ENCODE measurements around the gene PHB1.
"Not testable (repeated sequence)": the region's sequence is repeated elsewhere in the genome, so short reads cannot be mapped to it uniquely, and the experiment has no call there.

Gene PHB1

GRCh38 chr17:49439305-49439672, 24.6 kb upstream of the PHB1 start:
- DNase-seq = no peak

DNA sequence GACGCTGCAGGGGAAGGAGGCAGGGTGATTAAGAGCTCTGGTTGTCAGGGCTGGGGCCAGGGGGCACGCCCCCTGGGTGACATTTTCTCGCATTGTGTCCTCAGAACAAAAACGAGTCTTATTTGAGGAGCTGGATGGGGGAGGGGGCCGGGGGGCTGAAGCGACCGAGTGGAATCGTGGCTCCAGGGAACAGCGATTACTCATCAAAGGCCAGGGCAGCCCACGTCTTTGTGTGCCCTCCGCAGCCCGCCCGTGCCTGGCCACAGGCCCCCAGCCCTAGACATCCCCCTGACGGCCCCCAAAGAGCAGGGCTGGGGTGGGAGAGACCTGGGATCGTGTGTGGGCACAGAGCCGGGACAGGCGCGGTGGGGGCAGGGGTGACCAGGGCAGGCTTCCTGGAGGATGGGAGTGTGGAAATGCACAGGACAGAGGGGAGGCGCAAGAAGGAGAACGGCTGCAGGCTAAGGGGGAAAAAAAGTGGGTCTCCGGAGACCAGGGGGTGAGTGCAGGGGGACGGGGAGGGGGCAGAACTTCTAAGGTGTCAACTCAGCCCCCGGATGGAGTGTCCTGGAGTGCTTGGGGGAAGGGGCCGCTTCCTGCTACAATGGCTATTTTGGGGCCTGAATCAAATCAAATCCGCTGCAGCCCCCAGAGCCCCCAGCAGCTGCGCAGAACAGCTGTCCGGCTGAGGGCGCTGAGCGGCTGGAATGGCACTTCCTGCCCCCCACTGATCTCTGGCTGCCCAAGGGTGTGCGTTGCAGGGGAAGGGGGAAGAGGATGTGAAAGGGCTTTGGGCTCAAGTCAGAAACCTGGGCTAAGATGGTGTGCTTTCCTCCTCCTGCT, 24.0 kb upstream of the PHB1 start:
- DNase-seq = no peak

- DNase-seq = no peak
Observed at GRCh38 chr17:49437696-49438435, 23.2 kb upstream of the PHB1 start.

DNA sequence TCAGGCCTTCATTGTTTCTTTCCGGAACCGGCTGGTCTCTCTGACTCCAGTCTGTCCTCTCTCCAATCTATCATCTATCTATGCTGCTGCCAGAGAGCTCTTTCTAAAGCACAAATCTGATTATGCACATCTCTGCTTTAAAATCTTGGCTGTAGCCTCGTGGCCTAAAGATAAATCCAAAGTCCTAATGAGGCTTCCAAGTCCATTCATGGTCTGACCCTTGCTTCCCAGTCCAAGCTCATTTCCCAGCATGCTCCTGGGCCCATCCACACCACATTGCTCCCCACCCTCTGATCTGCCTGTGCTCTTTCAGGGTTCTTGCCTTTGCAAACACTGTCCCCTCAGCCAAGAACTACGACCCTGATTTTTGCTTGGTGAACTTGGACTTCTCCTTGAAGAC, 21.5 kb upstream of the PHB1 start:
- no peak for DNase-seq

GRCh38 chr17:49435671-49436029, 21.0 kb upstream of the PHB1 start:
- DNase-seq = no peak

DNA sequence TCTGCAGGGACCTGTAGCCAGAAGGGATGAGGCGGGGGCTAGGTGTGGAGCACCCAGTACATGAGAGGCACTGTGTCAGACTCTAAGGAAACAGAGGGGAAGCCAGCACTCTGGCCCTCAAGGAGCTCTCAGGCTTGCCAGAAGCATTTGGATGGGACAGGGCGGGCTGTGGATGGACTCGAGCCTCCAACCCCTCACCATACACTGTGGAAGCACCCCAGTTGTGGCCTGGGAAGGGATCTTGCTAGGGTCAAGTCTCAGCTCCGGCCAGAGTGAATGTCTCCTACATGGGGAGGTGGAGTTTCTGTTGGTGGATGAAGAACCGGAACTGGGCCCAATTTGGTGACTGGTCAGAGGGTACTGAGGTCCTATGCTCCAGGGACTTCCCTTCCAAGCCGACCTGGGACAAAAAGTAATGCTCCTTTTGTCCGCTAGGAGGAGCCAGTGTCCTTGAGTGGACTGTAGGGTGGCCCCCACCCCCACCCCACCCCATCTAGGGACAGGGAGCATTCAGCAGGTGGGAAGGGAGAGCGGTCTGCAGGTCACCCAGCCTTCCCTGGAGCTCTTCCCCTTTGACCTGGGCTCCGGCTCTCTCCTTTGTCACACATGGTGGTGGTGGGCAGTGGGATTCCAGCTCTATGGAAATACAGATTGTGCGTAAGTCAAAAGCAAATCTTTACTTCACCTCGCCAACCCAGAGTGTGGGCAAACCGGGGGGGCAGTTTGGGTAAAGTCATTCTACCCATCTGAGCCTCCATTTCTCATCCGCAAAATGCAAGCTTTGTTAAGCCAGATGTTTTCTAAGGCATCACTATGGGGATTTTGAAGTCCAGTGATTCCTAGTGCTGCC, 20.4 kb upstream of the PHB1 start:
- peak; percentile 54 to 69 for DNase-seq

DNA sequence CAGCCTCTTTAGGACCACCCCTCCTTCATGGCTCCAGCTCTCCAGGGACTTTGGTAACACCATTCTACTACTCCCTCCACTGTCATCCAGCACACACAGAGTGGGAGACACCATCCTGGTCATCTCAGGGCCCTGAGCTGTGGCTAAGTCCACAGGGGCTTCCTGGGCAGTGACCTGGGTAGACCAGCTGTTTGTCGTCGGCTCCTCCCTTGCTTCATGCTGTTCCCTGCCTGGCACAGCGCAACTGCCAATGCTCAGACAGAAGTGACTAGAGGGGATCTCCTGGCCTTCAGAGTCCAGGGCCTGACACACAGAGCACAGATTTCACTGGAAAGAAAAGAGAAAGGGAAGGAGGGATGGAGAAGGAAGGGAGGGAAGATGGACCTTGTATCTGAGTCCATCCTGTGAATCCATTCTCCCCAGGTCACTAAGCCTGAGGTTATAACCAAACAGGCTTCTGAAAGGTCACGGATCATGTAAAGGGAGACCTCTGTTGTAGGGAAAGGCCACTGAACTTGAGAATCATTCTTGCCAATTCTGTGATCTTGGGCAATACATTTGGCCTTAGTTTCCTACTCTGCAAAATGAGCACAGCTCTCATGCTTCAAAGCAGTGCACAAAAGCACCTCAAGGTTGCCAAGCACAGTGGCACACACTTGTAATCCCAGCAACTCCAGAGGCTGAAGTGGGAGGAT, 18.5 kb upstream of the PHB1 start:
- DNase-seq = no peak

- DNase-seq = no peak
Observed at GRCh38 chr17:49431743-49432142, 17.1 kb upstream of the PHB1 start.

- no peak for DNase-seq
Observed at GRCh38 chr17:49425004-49425286, 10.3 kb upstream of the PHB1 start.

GRCh38 chr17:49424276-49425003, 9.8 kb upstream of the PHB1 start:
- DNase-seq = not testable (repeated sequence)

DNA sequence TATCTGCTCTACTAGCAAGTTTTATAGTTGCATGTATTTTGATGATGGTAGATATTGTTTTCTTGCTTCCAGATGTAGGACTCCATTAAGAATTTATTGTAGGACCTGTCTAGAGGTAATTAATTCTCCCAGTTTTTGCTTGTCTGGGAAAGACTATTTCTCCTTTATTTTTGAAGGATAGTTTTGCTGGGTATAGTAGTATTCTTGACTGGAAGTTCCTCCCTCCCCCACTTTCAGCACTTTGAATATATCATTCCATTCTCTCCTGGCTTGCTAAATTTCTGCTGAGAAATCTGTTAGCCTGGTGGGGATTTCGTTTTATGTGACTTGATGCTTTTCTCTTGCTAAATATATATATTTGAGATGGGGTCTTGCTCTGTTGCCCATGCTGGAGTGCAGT, 8.0 kb upstream of the PHB1 start:
- DNase-seq = no peak

GRCh38 chr17:49419761-49420160, 5.1 kb upstream of the PHB1 start:
- DNase-seq = not testable (repeated sequence)

- not testable (repeated sequence) for DNase-seq
Observed at GRCh38 chr17:49418754-49419740, 4.4 kb upstream of the PHB1 start.

DNA sequence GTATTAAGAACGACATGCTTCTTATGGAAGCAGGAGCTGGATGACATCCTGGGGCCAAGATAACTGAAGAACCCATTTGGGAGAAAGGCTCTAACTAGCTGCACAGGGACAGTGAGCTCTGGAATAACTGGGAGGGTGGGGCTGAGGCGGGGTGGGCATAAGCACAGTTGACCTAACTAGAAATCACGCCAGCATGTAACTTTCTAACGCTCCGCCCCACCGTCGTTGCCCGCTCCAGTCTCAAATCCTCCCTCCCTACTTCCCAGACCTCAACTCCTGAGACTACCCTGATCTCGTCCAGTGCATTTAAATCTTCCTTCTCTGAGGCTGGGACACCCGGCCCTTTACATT, 436 bp downstream of the PHB1 start:
- DNase-seq = no peak

DNA sequence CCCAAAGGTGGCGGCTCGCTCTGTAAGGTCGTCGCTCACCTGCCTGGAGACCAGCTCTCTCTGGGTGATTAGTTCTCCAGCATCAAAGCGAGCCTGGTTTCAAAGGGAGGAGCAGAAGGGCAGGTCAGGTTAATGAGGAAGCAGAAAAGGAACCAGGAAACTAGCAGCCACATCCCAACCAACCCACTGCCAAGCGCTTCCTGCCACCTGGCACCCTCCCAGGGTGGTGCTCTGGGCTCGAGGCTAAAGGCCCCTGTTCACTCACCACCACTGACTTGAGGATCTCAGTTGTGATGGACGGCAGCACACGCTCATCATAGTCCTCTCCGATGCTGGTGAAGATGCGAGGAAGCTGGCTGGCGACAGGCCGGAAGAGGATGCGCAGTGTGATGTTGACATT, 5.6 kb downstream of the PHB1 start:
- DNase-seq = no peak

DNA sequence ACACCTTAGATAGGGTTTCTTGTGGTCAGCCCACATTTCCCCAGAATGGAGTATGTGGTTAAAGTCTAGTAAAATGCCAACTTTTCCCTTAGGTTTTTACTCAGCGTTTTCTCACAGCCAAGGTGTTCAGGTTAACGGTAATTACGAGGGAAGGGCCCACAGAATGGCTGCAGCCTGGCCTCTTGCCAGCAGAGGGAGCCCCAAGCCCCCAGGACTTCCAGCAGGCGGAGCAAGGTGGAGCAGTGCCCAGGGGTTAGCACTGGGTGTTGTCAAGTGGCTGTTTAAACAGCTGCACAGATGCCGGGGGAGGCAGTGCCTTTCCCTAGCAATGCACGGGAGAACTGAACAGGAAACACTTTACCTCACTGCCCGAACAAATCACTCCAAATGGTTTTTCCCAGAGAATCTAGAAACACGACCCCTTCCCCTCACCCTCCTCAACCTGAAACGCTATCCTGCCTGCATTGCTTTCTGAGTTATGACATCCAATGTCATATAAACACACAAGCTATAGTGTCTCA, 6.6 kb downstream of the PHB1 start:
- peak; percentile 49 to 87 for DNase-seq

GRCh38 chr17:49407086-49407485, 7.6 kb downstream of the PHB1 start:
- no peak for DNase-seq

DNA sequence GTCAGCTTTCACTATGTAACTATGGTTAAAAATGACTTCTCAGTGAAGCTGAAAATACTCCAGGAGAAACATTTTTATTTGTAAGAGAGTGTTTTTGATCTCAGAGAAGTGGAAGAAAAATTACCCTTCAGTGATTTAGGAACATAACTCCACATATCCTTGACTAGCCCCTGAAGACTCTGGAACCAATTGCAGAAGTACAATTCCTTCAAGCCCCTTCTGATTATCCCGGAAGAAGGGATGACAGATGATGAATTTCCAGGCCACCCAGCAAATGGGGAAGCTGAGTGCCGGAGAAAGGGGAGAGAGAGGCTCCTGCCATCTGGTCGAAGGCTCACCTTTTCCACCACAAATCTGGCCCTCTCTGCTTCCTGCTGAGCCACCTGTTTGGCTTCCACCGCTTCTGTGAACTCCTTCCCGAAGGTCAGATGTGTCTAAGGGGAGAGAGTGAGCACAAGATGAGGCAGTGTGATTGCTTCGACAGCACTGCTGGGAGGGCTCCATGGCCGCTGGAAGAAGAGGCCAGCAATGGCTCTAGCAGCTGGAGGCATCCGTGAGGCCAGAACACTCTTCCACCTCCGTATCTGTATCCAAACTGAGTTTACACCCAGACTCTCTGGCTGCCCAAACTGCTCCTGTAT, 8.1 kb downstream of the PHB1 start:
- DNase-seq = no peak

GRCh38 chr17:49404906-49405305, 9.8 kb downstream of the PHB1 start:
- no peak for DNase-seq

- no peak for DNase-seq
Observed at GRCh38 chr17:49404361-49404760, 10.3 kb downstream of the PHB1 start.
